Hematopoietic multipotent progenitor cell (in vitro differentiated cells): Measurements from ENCODE around the gene NTNG2. TPM values are rescaled to one million over a fixed set of nuclear protein-coding genes. Genes with fewer than 3 reads are reported as not detected.

ENCODE experiments used
- DNase-seq, 3 donors: peaks; one replicate each; pipeline ENCODE4 v3.0.0-alpha.2; 2011 to 2015; ENCODE audit warnings: low read depth in 2 of 3, low spot score in 2 of 3
- total RNA-seq: library from RNA; depleted of rRNA; stranded (reverse); fragments of >200 nt; gene quantifications from one replicate; pipeline ENCODE4 v1.2.3, GENCODE V29; 2012

The NTNG2 gene
- total RNA-seq, 1 donor = 22.1 TPM

DNA sequence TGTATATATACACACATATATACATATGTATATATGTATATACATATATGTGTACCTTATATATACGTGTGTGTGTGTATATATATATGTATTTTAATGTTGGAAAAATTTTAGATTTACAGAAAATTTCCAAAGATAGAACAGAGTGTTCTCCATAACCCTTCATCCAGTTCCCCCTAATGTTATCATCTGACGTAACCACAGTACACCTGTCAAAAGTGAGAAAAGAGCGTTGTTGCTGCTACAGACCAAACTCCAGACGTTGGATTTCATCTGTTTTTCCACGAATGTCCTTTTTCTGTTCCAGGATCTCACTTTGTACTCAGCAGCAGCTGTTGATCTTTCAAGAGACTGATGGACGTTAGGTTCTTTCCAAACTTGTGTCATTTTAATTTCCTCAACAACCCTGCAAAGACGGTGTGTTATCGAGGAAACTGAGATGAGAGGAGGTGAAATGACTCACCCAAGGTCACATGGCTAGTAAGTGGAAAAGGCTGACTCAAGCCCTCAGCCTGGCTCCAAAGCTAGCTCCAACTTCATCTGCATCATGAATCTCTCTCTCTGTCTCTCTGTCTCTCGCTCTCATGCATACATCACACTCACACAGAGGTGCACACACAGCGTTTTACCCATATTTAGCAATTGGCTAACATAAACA lies 17.0 kb upstream of the NTNG2 start:
- no peak for DNase-seq

DNA sequence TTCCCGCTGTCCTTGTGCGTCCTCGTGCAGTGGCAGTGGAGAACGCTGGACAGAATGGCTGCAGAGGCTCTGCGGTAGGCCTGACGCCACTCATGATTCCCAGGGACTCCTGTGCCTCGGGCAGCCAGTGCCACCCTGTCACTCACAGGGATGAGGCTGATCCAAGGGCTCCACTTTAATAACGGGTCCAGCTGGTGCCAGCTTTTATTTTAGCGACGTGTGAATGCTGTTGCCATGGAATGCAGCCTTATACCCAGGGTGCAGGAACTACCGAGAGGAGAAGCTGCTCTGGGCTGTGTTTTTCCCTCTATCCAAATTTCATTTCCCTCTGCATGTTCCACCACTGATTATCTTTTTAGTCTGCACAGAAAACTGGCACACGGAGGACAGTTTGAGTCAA lies 15.8 kb upstream of the NTNG2 start:
- DNase-seq = no peak

GRCh38 chr9:132146575-132146974 lies 15.3 kb upstream of the NTNG2 start:
- DNase-seq = no peak

GRCh38 chr9:132147331-132147730 lies 14.5 kb upstream of the NTNG2 start:
- DNase-seq = no peak

DNA sequence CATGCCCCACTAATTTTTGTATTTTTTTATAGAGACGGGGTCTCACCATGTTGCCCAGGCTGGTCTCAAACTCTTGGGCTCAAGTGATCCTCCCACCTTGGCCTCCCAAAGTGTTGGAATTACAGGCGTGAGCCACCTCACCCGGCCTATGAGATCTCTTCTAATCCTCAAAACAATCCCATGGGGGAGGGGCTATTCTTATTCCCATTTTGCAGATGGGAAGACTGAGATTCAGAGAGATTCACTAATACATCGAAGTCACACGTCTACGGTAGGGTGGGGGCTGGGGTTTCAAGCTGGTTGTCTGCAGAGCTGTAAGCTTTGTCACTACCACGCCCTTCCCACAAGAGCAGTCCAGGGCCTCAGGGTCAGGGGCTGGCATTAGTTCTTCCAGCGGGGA lies 14.0 kb upstream of the NTNG2 start:
- DNase-seq = no peak

- no peak for DNase-seq
Measured at GRCh38 chr9:132150256-132150655, 11.6 kb upstream of the NTNG2 start.

- DNase-seq = no peak
Measured at GRCh38 chr9:132151118-132151517, 10.7 kb upstream of the NTNG2 start.

- DNase-seq = no peak
Measured at GRCh38 chr9:132152231-132152630, 9.6 kb upstream of the NTNG2 start.

DNA sequence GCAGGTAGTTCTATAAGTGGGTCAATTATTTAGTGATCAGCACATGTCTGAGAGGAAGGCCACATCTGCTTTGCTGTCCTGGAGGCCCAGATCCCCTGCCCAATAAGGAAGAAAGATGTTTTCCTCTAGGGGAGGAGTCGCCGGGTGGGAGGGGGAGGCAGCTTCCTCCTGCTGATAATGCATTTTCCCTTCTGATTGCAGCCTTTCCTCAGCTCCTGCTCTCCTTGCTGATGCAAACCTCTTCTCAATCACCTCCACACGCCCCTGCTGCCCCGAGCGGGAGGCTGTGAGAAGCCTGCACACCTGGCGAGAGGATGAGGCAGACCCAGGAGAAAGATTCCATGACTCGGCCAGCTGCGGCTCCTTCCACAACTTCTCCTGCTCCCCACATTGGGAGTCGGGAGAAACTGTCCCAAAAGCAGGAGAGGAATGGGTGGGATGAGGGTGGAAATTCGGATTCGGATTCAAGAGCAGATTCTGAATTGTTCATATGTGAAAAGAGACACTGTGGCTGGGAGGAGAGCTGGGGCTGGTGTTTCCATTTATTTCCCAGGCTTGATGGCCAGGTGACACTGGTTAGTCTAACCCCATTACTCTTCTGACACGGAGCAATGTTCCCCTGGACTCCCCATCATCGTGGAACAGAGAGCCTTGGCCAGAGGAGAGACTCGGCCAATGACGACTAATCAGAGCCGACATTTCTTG lies 6.8 kb upstream of the NTNG2 start:
- no peak for DNase-seq

- no peak for DNase-seq
Measured at GRCh38 chr9:132155568-132155895, 6.3 kb upstream of the NTNG2 start.

GRCh38 chr9:132156262-132156661 lies 5.6 kb upstream of the NTNG2 start:
- no peak for DNase-seq

- no peak for DNase-seq
Measured at GRCh38 chr9:132157347-132158116, 4.3 kb upstream of the NTNG2 start.

DNA sequence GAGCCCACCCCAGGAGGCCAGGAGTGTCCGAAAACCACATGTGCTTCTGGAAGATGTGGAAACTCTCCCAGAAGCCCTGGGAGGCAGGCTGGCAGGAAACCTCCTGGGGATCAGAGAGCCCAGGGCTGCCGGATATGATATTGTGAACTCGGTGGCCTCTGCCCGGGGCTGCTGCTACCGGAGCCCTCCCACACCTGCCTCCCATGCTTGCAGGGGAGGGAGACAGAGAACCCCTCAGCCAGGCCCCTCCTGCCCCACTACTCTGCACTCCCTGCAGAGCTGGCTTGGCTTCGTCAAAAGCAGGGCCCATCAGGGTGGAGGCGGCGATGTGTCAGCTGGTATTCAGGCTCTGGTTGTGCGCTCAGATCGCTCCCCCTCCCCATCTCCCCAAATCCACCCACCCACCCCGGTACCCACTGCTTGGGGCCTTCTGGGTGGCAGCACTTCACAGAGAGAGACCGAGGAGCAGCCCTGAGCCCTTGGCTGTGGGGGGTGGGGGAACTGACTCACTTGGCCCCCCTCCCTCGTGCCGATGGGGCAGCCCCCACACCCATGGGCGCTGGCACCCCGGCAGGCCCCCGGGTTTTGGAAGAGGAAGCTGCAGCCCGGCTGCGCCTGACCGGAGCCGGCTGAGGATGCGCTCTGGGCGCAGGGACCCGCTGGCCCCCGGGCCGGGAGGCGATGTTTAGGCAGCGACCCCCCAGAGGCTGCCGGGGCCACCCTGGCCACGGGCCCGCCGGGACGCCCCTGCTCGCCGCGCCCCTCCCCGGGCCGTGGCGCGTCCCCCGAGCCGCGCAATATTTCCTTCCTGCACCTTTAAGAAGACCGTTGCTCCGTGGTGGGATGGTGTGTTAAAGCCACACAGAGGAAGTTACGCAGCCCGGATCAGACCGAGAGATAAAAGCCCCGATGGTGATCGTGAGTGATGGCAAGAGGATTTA lies 786 bp upstream of the NTNG2 start:
- DNase-seq = peak in 2 of 3 donors; percentile 80 to 90

- DNase-seq = no peak
Measured at GRCh38 chr9:132162764-132163456, 1.1 kb downstream of the NTNG2 start.

DNA sequence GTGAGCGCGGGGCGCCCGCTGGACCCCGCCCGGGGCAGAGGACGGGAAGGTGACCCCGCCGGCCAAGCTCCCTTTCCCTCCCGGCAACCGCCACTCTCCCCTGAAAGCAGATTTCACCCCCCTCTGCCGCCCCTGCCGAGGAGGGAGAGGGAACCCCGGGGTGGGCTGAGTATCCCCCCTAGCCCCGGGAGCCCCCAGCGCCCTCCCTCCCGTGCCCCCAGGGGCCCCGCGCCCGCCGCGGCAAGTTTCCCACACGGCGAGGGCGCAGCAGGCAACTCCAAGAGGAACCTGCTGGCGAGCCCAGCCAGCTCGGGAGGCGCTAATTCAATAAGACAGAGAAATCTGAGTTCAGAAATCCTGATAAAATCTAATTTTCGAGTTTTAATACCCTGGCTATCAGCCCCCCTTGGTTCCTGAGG lies 1.6 kb downstream of the NTNG2 start:
- DNase-seq = peak in 1 of 3 donors; percentile 39

DNA sequence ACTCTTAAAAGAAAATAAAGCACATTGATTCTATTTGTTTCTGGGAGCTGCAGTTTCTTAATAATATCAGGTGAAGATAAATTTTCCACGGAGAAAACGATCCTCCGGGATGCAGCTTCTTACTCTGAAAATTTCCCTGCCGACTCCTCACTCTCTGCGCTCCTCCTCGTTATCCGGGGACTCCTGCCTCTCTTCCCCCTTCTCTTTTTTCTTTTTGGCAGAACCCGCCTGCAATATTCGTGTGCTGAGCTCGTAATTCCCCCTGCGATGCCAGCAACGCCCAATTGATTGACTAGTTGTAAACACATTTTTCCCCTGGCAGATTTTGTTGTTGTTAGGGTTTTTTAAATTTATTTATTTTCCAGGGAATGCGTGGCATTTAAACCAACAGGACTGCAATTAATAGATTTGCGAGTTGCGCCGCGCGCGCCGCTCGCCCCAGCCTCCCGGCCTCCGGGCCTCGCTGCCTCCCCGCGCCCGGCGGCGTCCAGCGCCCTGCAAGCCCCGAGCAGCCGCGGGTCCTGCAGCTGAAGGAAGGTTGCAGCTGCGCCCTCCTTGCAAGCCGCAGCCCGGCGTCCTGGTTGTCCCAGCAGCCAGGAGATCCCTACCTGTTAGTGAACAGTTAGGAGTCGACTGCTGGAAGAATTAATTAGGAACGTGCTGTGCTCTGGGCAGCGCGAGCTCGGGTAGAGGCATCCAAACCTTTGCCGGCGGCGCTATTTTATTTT lies 2.2 kb downstream of the NTNG2 start:
- DNase-seq = no peak

DNA sequence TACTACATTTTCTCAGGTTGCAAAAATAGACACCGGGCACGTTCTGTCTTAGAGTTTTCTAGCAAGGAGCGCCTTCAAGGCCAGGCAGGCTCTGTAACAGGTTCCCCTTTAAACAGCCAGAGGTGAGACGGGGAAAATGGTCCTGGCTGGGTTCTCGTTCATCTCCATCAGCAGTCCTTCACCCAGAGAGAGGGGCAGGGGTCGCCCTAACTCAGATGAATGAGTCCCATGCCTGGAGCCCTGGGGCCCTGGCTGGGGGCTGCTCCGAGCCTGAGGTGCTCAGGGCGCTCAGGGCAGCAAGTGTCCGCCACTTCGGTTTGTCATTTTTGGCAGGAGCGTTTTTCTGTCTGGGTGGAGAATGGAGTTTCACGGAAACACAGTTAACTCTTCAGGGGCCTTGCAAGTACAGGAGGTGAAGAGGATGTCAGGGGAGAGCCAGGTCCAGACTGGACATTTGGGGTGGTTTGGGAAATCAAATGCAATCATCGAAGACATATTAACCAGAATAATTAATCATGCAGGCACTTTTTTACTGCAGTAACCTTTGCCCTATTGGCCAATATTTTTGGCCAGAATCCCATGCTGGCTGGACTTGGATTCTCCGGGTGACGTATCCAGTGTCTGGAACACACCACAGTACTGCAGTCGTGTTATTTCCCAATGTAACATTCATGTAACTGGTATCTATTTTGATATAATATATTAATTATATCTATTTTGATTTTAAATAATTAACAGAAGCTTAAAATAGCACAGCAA lies 2.9 kb downstream of the NTNG2 start:
- peak in 1 of 3 donors; percentile 30 for DNase-seq

DNA sequence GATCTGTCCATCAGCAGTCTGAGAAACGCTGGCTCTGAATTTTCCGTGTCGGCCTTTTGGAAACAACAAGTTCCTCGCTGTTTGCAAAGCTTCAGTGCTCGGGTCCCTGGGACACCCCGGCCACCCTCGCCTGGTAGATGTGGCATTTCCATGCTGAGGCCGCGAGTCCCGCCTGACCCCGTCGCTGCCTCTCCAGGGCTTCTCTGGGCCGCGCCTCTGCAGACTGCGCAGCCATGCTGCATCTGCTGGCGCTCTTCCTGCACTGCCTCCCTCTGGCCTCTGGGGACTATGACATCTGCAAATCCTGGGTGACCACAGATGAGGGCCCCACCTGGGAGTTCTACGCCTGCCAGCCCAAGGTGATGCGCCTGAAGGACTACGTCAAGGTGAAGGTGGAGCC lies 4.7 kb downstream of the NTNG2 start:
- DNase-seq = peak in 2 of 3 donors; percentile 35 to 37

- no peak for DNase-seq
Measured at GRCh38 chr9:132167192-132167591, 5.3 kb downstream of the NTNG2 start.
